NCI-H1930 (cell line): ENCODE results near the gene PACRG.
"Not testable (repeated sequence)": the region's sequence is repeated elsewhere in the genome, so short reads cannot be mapped to it uniquely, and the experiment has no call there.

Experiments used
- DNase-seq, 2 experiments: peaks; one replicate each; lab custom pipeline; 2025; lab: John Stamatoyannopoulos, UW

Gene PACRG

DNA sequence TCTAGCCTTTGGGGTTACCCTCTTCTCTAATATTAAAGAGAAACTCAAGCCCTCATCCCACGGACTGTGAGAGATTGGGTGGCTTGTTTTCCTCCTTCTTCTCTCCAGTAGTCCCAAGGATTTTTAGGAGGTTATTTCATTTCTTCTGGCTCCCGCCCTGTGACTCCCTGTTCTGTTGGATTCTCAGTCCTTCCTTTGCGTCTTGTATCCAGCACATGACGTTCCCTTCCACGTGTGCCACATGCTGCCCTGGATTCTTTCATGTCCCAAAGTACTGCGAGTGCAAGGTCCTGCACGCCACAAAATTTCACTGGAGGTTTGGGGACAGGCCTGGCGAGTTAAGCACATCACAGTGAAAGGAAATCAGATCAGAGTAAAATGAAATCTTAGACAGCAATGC lies 213.4 kb downstream of the PACRG start:
- no peak for DNase-seq

DNA sequence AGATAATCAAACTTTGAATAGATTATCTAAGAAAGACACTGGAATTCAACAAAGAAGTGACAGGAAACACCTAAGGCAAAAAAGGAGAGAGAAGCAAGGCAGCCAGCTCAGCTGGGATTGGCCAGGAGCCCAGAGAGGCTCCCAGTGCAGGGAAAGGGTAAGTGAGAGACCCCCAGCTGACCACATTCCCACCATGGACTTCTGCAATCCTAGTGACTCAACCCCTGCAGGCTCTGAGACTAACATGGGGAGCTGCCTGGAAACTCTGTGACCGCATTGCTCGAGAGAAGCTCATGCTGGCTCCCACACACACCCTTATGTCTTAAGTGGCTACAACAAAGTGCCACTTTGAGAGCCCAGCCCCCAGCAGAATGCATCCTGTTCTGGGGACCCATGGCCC lies 215.1 kb downstream of the PACRG start:
- no peak for DNase-seq

DNA sequence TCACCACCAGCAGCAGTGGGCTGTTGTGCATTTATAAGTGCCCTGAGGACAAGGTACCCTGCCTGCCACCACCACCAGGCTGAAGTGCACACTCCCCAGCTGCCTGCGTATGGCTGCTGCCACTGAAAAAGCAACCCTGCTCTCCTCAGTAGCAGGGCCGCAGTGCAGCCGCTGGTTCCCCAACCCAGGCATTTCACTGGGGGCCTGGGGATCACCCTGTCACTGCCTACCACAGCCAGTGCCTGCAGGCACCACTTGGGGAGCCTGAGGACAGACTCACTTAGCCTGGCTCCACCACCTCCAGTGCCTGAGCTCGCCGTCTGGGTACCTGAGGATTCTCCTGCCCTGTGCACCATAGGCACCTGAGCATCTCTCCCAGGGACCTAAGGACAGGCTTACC lies 215.6 kb downstream of the PACRG start:
- DNase-seq, result no peak

DNA sequence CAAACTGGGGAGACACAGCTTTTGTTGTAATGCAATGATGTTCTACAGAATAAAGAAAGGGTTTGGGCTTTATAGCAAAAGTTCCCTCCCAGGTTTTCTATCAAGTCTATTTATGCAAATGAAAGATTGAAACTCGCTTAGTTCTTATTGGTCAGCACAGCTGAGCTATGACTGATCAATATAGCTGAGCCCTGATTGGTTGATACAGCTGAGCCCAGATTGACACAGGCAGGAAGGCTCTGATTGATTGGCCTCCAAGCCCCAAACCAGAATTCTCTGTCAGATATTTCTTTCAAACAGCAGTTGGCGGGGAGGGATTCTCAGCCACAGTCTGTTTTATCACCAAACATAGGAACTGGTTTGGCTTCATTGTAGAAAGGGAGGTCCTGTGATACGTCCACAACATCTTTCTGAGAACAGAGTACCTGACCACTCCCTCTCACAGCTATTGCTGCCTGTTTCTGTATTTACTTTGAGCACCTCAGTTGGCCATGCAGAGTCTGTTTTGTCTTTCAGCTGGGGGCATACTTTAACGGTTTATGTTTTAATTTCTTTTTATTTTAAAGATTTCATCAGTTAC lies 223.5 kb downstream of the PACRG start:
- DNase-seq, result no peak

DNA sequence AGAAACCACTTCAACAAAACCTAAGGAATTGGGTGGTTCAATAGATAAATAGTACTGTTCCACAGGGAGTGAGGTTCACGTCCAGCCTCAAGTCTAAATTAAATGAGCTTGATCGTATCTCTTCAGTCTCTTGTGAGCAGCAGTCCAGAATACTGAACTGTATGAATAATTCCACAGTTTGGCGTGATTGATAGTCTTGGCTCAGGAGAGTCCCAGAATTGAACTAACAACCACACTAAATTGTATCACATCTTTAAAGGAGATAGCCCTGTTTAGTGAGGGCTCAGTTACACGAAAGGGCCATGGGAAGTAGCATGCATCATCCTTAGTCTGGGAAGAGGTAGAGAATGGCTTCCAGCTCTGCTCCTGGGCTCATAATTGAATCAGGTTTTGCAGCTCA lies 224.6 kb downstream of the PACRG start:
- no peak for DNase-seq

DNA sequence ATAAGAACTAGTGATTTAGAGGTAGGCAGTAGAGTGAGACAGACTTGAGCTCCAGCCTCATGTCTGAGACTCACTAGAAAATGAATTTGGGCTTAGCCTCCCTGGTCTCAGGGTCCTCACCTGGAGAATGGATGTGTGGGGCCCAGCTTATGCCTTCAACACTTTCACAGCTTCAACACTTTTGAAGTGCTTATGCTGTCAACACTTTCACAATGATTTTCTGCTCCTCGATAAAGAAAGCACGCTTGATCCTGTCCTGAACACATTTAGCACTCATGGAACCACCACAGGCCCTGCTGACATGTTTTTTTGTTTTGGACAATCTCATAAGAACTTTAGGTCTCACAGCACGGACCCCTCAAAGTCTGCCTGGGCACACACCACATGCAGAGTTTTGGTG lies 229.3 kb downstream of the PACRG start:
- DNase-seq, result no peak

DNA sequence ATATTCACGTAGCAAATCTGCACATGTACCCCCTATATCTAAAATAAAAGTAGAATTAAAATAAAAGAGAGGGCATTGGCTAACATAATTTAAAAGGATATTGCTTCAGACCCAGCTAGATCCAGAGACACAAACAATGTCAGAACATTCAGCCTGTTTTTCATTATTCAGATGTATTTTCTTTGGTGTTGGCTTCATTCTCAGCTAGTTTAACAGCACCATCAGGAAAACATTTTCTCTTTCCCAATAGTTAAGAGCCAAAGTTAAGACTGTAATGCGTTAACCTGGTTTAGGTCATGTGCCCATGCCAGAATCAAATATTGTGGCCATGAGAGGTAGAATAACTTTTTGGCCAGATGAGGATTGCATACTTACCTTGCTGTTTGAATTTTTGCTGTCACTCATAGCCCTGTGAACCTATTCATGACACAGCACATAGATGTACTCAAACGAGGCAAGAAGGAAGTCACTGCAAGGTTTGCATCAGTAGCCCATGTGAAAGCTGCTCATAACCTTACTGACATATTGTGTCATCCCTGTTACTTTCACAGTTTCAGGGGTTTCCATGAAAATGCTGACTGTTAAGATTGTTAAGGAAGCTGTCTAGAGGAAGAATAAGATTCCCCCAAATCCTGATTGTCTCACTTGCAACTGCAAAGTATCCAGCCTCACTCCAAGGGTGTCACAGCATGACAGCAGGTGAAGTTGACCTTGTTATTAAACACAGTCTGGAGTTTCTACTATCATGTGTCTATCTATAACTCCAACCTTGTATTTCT lies 233.1 kb downstream of the PACRG start:
- no peak for DNase-seq

DNA sequence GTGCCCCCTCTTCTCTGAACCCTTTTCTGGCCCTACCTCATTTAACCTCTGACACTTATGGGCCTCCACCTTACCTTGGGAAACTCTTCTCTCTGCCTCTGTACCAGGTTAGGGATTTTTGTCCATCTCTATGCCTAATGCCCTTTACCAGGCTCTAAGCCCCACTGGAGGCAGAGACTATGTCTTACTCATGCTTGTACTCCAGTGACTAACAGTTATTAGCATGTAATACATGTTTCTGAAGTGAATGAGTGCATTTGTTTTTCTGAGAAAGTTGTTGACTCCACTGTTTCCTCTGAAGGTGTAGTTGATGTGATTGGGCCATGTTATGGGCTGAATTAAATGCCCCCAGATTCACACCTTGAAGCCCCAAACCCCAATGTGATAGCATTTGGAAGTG lies 234.3 kb downstream of the PACRG start:
- DNase-seq, result no peak

DNA sequence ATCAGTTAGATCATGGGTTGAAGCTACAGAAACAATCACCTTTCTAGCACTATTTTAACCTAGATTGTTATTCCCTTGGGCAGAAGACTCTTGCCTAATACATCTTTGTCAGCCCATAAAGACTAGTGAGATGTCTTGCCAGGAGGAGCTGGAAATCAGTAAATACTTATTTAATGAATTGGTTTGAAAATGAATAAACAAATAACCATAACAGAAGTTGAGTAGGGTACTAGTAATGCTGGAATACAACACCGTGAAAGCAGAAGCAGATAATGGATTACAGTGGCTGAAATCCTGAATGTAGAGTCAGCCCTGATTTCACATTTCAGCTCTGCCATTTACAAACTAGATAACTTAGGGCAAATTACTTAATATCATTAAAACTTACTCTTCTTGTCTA lies 236.1 kb downstream of the PACRG start:
- DNase-seq, result no peak

DNA sequence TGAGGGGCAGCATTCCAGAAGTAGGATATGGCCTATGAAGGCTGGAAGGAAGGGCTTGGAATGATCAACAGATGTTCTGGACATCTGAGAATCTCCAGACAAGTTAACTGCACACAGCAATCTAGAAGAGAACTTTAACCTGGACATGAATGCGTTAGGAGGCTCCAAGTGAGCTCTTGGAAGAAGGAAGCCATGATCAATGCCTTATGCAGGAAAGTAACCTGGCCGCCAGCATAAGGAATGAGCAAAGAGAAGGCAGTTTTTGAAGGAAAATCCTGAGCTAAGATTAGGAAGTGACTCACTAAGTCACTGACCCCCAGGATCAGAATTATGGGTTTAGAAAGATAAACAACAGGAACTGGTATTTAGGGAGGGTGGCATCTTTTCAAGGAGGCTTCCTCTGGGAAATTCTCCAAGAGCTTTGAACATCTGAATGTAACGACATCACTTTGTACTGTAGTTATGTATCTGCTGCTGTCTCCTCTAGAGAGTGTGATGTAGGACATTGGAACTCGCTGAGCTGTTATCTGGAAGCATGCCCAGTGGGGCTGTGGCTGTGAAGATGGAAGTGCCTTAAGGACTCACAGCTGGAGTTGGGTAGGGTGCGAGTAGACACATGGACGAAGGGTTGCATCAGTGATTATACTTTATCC lies 236.8 kb downstream of the PACRG start:
- DNase-seq, result no peak

DNA sequence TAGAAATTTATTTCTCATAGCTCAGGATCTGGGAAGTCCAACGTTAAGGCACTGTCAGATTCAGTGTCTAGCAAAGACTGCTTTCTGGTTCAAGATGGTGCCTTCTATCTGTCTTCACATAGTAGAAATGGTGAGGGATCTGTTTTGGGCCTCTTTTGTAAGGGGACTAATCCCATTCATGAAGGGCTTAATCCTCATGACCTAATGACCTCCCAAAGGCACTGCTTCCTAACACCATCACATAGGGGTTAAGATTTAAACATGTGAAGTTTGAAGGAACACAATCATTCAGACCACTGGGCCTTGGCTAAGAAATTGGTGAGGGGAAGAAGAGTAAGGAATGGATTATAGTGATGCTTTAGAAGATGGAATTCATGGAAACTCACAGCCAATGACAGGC lies 237.6 kb downstream of the PACRG start:
- DNase-seq, result no peak

DNA sequence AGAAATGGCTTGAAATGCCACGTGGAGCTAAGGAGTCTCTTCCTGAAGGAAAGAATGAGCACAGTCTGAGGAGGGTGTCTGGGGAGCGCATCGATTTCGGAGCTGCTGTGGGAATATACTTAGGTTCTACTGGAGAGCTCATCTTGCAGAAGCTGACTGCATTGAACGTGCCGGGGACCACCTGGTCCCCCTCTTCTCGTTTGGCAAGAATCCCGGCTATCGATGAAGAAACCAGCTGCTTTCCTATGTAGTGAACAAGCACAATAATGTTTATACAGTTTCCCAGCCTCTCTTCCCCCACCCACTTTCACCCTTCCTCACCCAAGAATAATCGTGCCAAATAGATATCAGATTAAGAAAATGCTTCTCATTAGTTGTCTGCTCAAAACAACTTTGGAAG lies 242.5 kb downstream of the PACRG start:
- DNase-seq, result no peak

DNA sequence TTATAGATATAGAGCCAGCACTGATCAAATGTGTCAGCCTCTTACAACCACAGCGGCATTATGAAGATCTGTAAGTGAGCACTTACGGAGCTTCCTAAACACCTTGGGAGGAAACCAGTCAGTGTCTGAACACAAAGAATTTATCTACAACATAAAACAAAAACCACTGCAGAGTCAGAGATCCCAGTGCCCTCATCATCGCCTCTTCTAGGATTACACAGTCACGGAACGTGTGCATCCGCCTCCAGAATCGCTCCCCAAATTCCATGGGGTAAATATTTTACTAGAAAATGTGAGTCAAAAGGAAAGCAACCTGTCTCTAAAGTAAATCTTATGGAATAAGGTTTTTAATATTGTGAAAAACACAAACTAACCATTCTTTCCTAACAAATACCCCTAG lies 243.6 kb downstream of the PACRG start:
- DNase-seq, result no peak

DNA sequence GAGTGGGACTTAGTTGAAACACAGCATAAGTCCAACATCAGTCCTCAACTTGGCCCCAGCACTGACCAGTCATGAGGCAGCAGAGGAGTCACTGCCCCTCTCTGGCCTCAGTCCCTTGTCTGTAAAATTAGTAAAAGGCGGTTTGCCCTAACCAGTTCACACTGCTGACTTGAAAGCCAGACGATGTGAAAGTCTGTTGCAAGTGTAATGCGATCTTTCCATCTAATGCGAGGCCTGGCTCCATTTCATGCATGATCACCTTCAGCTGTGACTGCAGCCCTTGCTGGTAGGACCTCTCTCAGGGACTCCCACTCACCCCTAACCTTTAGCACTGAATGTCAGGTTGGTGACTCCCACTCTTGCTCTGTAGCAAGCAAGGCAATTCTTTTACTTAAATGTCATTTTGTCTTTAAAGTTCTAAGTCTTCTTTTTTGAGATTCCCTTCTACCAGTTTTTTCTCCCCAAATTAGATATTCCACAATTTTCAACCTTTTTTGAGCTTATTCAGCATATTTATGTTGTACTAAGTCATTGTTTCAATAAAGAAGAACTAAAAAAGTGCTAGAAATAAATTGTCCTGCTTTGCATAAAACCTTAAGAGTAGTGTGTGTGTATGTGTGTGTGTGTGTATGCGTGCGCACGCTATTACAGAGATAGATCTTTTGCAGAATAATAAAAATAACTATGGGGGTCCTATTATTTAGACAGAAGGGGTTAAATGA lies 245.5 kb downstream of the PACRG start:
- DNase-seq, result no peak

DNA sequence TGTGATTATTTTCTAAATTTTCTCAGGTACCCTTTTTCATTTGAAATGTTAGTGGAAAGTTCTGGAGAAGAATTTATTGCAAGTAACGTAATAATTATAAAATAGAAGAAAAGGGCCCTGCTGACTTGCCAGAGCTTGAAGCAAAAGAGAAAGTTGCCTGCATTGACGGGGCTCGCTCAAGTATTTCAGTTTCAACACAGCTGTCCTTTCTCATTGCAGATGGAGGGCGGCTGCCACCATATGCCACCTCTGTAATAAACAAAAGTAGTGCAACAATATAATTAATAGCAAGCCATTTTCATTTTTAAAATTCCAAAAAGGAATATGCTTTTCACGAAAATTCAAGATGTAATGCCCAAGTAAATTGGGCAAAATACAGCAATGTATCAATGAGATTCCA lies 246.2 kb downstream of the PACRG start:
- no peak for DNase-seq

DNA sequence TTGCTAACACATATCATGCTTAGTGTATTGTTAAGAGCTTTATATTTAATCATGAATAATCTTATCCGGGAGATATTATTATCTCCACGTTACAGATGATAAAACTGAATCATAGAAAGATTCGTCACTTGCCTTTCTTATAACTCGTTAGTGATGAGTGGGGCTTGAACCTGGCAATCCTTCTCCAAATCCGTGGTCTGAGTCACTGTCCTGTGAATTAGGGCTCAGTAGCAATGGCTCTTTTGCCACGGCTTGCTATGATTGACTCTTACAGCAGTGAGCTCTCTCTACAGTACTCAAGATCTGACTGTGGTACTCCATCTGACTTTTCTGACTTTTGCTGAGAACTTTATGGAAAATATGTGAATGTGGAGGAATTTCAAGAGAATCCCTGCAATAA lies 246.9 kb downstream of the PACRG start:
- DNase-seq, result no peak

DNA sequence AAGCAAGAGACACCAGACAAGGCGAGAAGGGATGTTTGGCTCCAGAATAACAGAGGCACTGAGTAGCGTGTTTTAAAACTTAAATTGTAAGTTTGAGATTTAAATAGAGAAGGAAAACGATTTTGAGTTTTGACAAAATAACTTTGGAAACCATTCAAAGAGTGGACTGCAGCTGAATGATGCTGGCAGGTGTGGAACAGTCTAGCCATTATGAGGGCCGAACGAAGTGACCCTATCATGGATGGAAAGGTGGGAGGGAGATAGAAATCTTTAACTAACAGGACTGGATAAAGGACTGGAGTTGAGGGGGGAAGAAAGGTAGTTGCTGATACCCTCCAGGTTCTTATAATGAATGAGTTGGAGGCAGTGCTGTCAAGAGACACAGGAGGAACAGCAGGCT lies 248.4 kb downstream of the PACRG start:
- DNase-seq, result no peak

DNA sequence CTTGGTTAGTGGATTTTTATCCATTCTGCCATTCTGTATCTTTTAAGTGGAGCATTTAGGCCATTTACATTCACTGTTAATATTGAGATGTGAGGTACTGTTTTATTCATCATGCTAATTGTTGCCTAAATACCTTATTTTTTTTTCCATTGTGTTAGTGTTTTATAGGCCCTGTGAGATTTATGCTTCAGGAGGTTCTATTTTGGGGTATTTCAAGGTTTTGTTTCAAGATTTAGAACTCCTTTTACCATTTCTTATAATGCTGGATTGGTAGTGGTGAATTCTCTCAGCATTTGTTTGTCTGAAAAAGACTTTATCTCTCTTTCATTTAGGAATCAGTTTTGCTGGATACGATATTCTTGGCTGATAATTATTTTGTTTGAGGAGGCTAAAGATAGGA lies 255.5 kb downstream of the PACRG start:
- DNase-seq, result not testable (repeated sequence)

DNA sequence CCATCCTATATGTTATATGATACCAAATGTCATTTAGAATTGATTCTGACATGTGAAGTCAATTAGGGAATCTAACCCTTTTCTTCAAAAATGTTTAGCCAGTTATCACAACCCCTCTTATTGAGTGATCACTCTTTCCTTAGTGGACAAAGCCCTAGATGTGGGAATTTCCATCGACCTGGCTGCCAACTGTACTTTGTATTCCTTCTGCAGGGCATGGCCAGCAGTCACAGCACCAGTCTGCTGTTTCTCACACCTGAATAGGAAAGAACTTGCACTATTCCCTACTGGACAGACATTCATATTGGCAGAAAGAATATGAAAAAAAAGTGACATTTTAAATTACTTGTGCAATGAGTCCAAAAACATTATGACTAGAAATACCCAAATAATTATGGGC lies 271.0 kb downstream of the PACRG start:
- DNase-seq, result no peak

DNA sequence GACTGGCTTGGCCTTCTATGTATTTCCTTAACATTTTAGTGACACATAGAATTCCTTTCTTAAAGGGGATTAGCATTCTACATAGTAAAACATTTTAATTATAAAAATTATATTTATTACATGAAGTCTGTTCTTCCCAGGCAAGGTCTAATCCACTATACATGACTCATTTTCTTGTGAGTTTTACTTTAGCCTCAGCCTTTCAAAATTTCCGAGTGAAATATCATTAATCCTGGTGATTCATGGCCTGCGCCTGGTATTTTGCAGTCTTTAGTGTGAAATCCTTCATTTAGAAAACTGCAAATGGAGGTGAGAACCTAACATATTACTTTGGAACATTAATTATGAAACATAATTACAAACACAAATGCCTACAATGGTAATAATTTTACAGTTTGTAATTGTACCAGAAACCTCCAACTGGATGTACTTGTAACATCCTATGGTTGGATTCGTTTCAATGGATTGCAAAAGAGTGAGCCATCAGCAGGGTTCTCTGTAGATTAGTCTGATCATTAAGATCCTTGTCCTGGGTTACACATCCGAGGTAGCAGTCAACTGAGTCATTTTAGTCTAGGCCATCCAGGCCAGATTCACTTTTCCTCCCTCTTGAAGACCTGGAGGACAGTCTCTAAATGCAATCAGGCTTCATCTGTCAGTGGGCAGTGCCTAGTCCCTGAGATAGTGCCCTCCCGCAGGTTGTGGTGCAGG lies 272.0 kb downstream of the PACRG start:
- no peak for DNase-seq

DNA sequence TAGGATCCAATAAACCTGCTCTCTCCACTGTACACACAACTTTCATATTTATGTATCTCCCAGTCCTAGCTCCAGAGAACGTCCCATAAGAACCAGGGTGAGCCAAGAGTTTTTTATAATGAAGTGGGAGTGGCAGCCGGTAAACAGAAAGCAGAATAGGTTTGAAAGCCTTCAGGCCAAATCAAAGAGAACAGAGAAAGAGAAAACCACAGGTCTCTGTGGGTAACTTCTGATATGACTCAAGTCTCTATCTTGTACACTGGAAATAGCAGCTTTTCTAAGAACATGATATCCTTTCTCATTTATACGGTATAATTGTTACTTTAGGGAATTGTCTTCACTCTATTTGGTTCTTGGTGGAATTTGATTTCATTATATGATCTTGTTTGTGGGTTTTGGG lies 273.6 kb downstream of the PACRG start:
- DNase-seq, result no peak

DNA sequence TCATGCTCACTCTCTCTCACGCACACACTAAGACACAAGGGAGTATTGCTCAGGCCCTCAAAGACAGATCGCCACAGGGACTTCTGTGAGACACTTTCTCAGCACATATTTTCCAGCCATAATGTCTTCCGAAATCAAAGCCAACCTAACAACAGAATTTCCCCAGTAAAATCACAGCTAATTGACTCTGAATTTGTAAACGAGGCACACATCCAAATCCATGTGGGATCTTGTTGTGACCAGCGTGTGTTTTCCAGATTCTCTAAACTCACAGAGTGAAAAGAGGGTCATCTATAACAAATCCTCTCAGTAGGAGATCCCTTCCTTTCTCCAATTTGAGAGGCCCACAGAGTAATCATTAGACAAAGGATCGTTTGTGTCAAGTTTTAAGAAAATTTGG lies 280.4 kb downstream of the PACRG start:
- no peak for DNase-seq
